CD4-positive, alpha-beta T cell treated with Interferon alpha-2 for 1 hour (primary cell): ENCODE measurements around the gene SGMS2.
A peak's percentile ranks its signal among the peaks of the same experiment; 100 is the strongest.
"Not testable (repeated sequence)": the region's sequence is repeated elsewhere in the genome, so short reads cannot be mapped to it uniquely, and the experiment has no call there.

ENCODE experiments used
- DNase-seq, 2 donors: peaks; one replicate each; pipeline ENCODE4 v3.0.0-alpha.2; 2020 to 2022

SGMS2 gene

DNA sequence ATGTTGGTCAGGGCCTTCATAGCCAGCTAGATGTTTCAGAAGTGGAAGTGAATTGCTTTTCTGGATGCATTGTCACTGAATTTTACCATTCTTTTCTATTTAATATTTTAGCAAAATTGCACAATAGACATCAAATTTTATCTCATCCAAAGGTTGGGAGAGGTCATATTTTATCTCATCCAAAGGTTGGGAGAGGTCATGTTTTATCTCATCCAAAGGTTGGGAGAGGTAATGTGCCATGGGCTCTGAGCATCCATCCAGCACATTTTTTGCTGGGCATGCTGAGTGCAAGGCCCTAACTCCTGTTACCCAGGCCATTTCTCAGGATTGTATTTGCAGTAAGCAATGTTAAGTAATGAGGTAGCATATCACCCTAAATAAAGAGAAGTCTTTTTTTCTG, 91.9 kb downstream of the SGMS2 start:
- no peak for DNase-seq

DNA sequence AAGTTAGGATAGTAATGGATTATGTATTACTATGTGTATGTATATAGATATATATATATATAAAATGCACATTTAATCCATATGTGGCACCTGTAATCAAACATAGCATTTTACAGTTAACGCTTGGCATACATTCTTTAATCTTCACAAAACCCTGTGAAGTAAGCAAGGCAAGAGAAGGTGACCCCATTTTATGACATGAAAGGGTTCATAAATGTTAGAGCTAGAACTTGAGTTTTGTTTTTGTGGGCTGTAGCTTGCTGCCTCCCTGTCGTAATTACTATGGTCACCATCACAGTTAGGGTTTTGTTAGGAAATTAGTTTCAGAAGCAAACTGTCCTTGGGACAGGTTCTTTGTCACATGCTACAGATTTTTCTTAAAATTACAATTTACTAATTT, 92.8 kb downstream of the SGMS2 start:
- no peak for DNase-seq

- DNase-seq = no peak
Measured at GRCh38 chr4:107922486-107923473, 98.0 kb downstream of the SGMS2 start.

- not testable (repeated sequence) for DNase-seq
Measured at GRCh38 chr4:107925713-107926112, 101.0 kb downstream of the SGMS2 start.

- not testable (repeated sequence) for DNase-seq
Measured at GRCh38 chr4:107926875-107927274, 102.1 kb downstream of the SGMS2 start.

DNA sequence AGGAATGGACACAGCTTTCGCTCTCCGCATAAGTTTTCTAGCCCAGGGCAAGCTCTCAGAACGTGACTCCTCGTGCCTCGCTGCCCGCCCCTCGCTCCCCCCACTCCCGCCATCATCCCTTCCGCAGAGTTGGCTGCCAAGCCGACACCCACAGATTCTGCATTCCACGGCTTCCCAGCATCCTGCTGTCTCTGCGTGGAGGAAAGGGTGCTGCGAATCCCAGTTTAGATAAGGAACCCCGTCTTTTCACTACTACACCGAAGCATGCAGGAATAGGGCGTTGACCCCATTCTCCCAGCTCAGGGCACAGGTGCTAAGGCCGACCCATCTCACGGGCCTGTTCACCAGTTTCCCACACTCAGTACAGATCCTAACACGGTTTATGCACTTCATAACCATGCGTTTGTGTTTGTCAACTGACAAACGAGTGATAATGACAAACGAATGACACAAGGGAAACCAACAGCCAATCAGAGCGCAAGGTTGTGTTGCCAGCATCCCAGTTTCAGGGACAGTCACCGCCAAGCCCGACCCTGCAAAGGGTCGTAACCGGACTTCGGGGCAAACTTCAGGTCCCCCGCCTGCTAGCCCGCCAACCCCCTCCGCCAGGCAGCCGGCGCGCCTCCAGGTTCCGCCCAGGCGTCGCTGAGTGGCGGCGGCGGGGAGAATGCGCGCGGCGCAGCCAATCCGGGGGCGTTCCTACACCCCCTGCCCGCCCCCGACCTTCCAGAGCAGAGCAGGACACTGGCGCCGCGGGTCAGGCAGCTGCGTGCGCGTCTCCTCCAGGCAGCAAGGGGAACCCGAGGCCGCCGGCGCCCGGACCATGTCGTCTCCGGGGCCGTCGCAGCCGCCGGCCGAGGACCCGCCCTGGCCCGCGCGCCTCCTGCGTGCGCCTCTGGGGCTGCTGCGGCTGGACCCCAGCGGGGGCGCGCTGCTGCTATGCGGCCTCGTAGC, 106.4 kb downstream of the SGMS2 start, which contains the start of gene CYP2U1:
Gene CYP2U1, plus strand, starts transcription at position 729 of the 954 bp plus-strand sequence. Its CDS starts 95 bp downstream, at position 824.
- peak; percentile 80 to 86 for DNase-seq

GRCh38 chr4:107931775-107932321, 107.1 kb downstream of the SGMS2 start:
- peak; percentile 13 to 26 for DNase-seq

DNA sequence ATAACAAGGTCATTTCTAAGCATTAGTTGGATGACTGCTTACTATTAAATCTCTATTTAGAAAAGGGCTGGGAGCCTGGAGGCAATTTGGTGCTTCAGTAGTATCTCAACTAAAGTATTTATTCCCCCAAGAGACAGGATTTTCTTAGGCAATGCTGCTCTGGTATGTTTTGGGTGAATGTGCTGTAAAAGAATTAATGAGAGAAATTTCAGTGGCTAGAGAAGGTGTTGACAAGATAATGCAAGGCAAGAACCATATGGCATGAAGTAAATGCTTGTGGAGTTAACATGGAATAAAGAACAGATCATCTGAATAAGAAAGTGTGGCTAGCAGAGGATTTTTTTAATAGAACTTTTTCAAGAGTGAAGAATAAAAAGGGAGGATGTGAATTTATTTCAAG, 110.5 kb downstream of the SGMS2 start:
- DNase-seq = no peak

GRCh38 chr4:107937040-107937439, 112.3 kb downstream of the SGMS2 start:
- DNase-seq = no peak

- DNase-seq = no peak
Measured at GRCh38 chr4:107939307-107939706, 114.6 kb downstream of the SGMS2 start.

DNA sequence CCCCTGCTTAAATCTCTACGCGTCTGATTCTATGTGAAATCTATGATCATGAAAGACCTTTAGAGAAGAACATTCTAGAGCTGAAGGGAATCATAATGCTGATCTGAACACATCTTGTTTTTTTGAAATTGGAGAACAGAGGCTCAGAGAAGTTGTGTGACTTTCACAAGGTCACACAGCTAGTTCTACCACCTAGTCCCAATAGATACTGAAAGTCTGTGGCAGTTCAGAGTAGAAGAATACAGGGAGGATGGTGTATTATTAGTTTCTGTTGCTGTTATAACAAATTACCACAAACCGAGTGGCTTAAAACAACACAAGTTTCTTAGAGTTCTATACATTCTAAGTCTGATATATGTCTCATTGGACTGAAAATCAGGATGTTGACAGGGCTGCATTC, 121.1 kb downstream of the SGMS2 start:
- no peak for DNase-seq

- DNase-seq = no peak
Measured at GRCh38 chr4:107950746-107951540, 126.2 kb downstream of the SGMS2 start.

- no peak for DNase-seq
Measured at GRCh38 chr4:107951551-107951950, 126.8 kb downstream of the SGMS2 start.

GRCh38 chr4:107956011-107956410, 131.3 kb downstream of the SGMS2 start:
- DNase-seq = no peak
